ENCODE measurements around the gene UBN2.
"Not testable (repeated sequence)": the region's sequence is repeated elsewhere in the genome, so short reads cannot be mapped to it uniquely, and the experiment has no call there.

The UBN2 gene

GRCh38 chr7:139294241-139294640 is 63.2 kb downstream of the UBN2 start:
- no peak for DNase-seq (ENCODE audit: low read depth in 1 of 2, low spot score in 1 of 2)

GRCh38 chr7:139294951-139295575 is 64.0 kb downstream of the UBN2 start:
- DNase-seq (ENCODE audit: low read depth in 1 of 2, low spot score in 1 of 2) = no peak

GRCh38 chr7:139297795-139298194 is 66.8 kb downstream of the UBN2 start:
- no peak for DNase-seq (ENCODE audit: low read depth in 1 of 2, low spot score in 1 of 2)

GRCh38 chr7:139299296-139299695 is 68.3 kb downstream of the UBN2 start:
- DNase-seq (ENCODE audit: low read depth in 1 of 2, low spot score in 1 of 2) = no peak

- DNase-seq (ENCODE audit: low read depth in 1 of 2, low spot score in 1 of 2) = no peak
These were observed 69.4 kb downstream of the UBN2 start for GRCh38 chr7:139300390-139300789.

GRCh38 chr7:139304517-139304916 is 73.5 kb downstream of the UBN2 start:
- DNase-seq (ENCODE audit: low read depth in 1 of 2, low spot score in 1 of 2) = no peak

- no peak for DNase-seq (ENCODE audit: low read depth in 1 of 2, low spot score in 1 of 2)
These were observed 87.0 kb downstream of the UBN2 start for GRCh38 chr7:139317939-139318505.

GRCh38 chr7:139321071-139321745 is 90.2 kb downstream of the UBN2 start:
- DNase-seq (ENCODE audit: low read depth in 1 of 2, low spot score in 1 of 2) = no peak

GRCh38 chr7:139324709-139325108 is 93.7 kb downstream of the UBN2 start:
- not testable (repeated sequence) for DNase-seq (ENCODE audit: low read depth in 1 of 2, low spot score in 1 of 2)

- no peak for DNase-seq (ENCODE audit: low read depth in 1 of 2, low spot score in 1 of 2)
These were observed 97.3 kb downstream of the UBN2 start for GRCh38 chr7:139328375-139328774.

GRCh38 chr7:139329119-139329518 is 98.1 kb downstream of the UBN2 start:
- no peak for DNase-seq (ENCODE audit: low read depth in 1 of 2, low spot score in 1 of 2)

GRCh38 chr7:139330333-139331030 is 99.4 kb downstream of the UBN2 start:
- no peak for DNase-seq (ENCODE audit: low read depth in 1 of 2, low spot score in 1 of 2)

- no peak for DNase-seq (ENCODE audit: low read depth in 1 of 2, low spot score in 1 of 2)
These were observed 101.8 kb downstream of the UBN2 start for GRCh38 chr7:139332697-139333359.

- DNase-seq (ENCODE audit: low read depth in 1 of 2, low spot score in 1 of 2) = not testable (repeated sequence)
These were observed 102.4 kb downstream of the UBN2 start for GRCh38 chr7:139333443-139333842.

- no peak for DNase-seq (ENCODE audit: low read depth in 1 of 2, low spot score in 1 of 2)
These were observed 103.5 kb downstream of the UBN2 start for GRCh38 chr7:139334399-139335150.

- no peak for DNase-seq (ENCODE audit: low read depth in 1 of 2, low spot score in 1 of 2)
These were observed 108.0 kb downstream of the UBN2 start for GRCh38 chr7:139339025-139339424.

- DNase-seq (ENCODE audit: low read depth in 1 of 2, low spot score in 1 of 2) = no peak
These were observed 108.6 kb downstream of the UBN2 start for GRCh38 chr7:139339698-139340036.

- peak; percentile 93 for DNase-seq (ENCODE audit: low read depth in 1 of 2, low spot score in 1 of 2)
These were observed 109.2 kb downstream of the UBN2 start for GRCh38 chr7:139340037-139340807.

- no peak for DNase-seq (ENCODE audit: low read depth in 1 of 2, low spot score in 1 of 2)
These were observed 109.7 kb downstream of the UBN2 start for GRCh38 chr7:139340808-139341057.

- peak; percentile 65 to 67 for DNase-seq (ENCODE audit: low read depth in 1 of 2, low spot score in 1 of 2)
These were observed 110.2 kb downstream of the UBN2 start, which contains the start of gene FMC1 for GRCh38 chr7:139341058-139341775. Gene FMC1, plus strand, starts transcription at chr7:139341337. Its CDS starts 48 bp downstream, at chr7:139341385.
